Breast epithelium (tissue), 3 donors: ENCODE results near the gene TBX2.

ENCODE experiments used
- POLR2A ChIP-seq: fragments of 450-650 bp; IDR thresholded peaks from one replicate; pipeline ENCODE4 v1.6.1; 2016; ENCODE audit warnings: antibody characterized with exemption, mild to moderate bottlenecking, moderate library complexity
- POLR2AphosphoS5 ChIP-seq, 3 donors: sonication (generic); formaldehyde crosslinking; IDR thresholded peaks; one replicate each; pipeline ENCODE4 v1.6.1; 2017; ENCODE audit warnings: antibody characterized with exemption in 3 of 3
- TF ChIP-seq, protein P1 (sequence below), 3 donors: fragments of 450-650 bp; IDR thresholded peaks; one replicate each; pipeline ENCODE4 v1.5.1; 2016 to 2017; ENCODE audit warnings: antibody characterized with exemption in 3 of 3, mild to moderate bottlenecking in 3 of 3, moderate library complexity in 3 of 3

DNA sequence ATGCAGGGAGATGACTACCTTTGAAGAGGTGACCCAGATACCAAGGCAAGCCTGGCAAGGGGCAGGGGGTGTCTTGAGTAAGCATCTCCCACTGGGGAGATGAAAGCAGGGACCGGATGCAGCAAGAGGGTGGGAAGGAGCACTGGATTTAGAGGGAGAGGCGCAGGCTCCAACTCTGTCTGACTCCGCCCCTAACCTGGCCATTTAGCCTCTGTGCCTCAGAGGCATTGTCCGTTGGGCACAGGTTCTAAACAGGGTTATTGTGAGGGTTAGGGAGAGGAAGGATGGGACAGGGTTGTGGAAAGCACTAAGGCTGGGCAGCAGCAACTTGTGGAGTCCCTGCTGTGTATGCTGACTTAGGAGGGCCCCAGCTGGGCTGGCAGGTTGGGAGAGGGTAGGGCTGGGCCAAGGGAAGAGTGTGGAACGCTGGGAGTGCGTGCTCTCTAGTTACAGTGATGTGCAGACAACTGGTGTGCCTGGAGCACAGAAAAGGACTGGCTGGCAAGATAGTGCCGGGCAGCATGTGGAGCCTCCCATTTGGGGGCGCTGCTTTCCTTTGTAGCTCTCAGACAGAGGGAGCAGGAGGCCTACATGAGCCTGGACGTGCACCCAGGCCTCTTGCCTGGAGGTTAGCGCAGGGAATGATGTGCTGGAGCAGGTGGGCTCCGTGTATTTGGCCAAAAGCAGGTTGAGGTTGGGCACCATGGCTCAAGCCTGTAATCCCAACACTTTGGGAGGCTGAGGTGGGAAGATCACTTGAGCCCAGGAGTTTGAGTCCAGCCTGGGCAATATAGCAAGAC, 26.2 kb downstream of the TBX2 start:
- TF ChIP-seq, protein P1, sequence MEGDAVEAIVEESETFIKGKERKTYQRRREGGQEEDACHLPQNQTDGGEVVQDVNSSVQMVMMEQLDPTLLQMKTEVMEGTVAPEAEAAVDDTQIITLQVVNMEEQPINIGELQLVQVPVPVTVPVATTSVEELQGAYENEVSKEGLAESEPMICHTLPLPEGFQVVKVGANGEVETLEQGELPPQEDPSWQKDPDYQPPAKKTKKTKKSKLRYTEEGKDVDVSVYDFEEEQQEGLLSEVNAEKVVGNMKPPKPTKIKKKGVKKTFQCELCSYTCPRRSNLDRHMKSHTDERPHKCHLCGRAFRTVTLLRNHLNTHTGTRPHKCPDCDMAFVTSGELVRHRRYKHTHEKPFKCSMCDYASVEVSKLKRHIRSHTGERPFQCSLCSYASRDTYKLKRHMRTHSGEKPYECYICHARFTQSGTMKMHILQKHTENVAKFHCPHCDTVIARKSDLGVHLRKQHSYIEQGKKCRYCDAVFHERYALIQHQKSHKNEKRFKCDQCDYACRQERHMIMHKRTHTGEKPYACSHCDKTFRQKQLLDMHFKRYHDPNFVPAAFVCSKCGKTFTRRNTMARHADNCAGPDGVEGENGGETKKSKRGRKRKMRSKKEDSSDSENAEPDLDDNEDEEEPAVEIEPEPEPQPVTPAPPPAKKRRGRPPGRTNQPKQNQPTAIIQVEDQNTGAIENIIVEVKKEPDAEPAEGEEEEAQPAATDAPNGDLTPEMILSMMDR (IDR thresholded peaks at IDR 0.05) = no peak
- TF ChIP-seq POLR2A (no peak), POLR2AphosphoS5 (IDR thresholded peaks at IDR 0.05) (no peak)
